ENCODE measurements around the gene ATG10. TPM values are rescaled to one million over a fixed set of nuclear protein-coding genes. Genes with fewer than 3 reads are reported as not detected.
"Not testable (repeated sequence)": the region's sequence is repeated elsewhere in the genome, so short reads cannot be mapped to it uniquely, and the experiment has no call there.

The ATG10 gene
- total RNA-seq, 1 donor from 2014 or later, result 4.3 TPM

DNA sequence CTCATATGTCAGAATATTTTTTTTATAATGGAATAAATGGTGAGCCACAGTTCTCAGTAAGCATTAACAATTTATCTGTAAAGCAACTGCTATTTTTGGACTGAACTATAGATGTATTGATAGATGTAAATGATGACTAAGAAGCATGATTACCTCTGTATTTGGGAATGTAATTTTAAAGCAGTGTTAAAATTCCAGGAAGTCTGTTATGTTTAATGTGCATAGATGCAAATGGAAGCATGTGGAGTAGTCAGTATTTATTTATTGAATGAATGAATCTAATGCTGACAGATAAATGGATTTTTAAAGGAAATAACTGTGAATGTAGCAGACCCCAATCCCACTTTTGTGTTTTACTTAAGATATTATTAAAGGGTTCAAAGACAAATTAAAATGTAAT is 95.0 kb downstream of the ATG10 start:
- DNase-seq (ENCODE audit: low read depth), result no peak
- no peak overlapping the region for H3K4me2 ChIP-seq (ENCODE audit: low read length)
- no peaks in the 10 kb centered on the region for H3K36me3 Mint-ChIP-seq (ENCODE audit: low read depth, unreplicated experiment)
- H3K36me3 ChIP-seq (ENCODE audit: insufficient read depth, low read length), result no peaks in the 10 kb centered on the region
- no peaks in the 10 kb centered on the region for H3K9me3 ChIP-seq (ENCODE audit: insufficient read depth, low read depth, low read length)
- H3K27me3 Mint-ChIP-seq (ENCODE audit: low read depth, unreplicated experiment), result no peaks in the 10 kb centered on the region
- TF ChIP-seq EZH2 (IDR thresholded peaks at IDR 0.05; ENCODE audit: insufficient read depth, low read length), result no peak
- TF ChIP-seq, protein P1, sequence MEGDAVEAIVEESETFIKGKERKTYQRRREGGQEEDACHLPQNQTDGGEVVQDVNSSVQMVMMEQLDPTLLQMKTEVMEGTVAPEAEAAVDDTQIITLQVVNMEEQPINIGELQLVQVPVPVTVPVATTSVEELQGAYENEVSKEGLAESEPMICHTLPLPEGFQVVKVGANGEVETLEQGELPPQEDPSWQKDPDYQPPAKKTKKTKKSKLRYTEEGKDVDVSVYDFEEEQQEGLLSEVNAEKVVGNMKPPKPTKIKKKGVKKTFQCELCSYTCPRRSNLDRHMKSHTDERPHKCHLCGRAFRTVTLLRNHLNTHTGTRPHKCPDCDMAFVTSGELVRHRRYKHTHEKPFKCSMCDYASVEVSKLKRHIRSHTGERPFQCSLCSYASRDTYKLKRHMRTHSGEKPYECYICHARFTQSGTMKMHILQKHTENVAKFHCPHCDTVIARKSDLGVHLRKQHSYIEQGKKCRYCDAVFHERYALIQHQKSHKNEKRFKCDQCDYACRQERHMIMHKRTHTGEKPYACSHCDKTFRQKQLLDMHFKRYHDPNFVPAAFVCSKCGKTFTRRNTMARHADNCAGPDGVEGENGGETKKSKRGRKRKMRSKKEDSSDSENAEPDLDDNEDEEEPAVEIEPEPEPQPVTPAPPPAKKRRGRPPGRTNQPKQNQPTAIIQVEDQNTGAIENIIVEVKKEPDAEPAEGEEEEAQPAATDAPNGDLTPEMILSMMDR (IDR thresholded peaks at IDR 0.05; ENCODE audit: insufficient read depth, low read depth, low read length), result no peak
- FAIRE-seq, result no peak
- no peaks in the 10 kb centered on the region for H3K27me3 ChIP-seq (ENCODE audit: insufficient read depth, low read length)
- H4K20me1 ChIP-seq (ENCODE audit: insufficient read depth, low read length), result no peaks in the 10 kb centered on the region
- no peaks in the 10 kb centered on the region for H3K4me1 Mint-ChIP-seq (ENCODE audit: low read depth, unreplicated experiment)
- H3K79me2 ChIP-seq (ENCODE audit: insufficient read depth, low read length), result no peaks in the 10 kb centered on the region
- H3K27ac ChIP-seq (ENCODE audit: low read depth, low read length), result no peak overlapping the region
- H3K4me1 ChIP-seq (ENCODE audit: insufficient read depth, low read length), result no peaks in the 10 kb centered on the region
- H3K9ac ChIP-seq (ENCODE audit: low read length), result no peak overlapping the region
- no peak overlapping the region for H2AFZ ChIP-seq (ENCODE audit: low read depth, low read length)
- no peaks in the 10 kb centered on the region for H3K9me3 Mint-ChIP-seq (ENCODE audit: unreplicated experiment)
- H3K4me3 ChIP-seq (ENCODE audit: insufficient read depth, low read depth, low read length), result no peak overlapping the region
- no peak overlapping the region for H3K4me3 Mint-ChIP-seq (ENCODE audit: unreplicated experiment)
- H3K27ac Mint-ChIP-seq (ENCODE audit: unreplicated experiment), result no peak overlapping the region

DNA sequence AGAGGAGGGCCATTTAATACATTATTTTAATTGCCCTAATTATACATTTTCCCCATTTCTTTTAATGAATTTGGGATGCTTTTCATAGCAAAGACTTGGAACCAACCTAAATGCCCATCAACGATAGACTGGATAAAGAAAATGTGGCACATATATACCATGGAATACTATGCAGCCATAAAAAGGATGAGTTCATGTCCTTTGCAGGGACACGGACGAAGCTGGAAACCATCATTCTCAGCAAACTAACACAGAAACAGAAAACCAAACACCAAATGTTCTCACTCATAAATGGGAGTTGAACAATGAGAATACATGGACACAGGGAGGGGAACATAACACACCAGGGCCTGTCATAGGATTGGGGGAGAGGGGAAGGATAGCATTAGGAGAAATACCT is 96.2 kb downstream of the ATG10 start:
- not testable (repeated sequence) for H3K36me3 Mint-ChIP-seq (ENCODE audit: low read depth, unreplicated experiment); H3K27ac Mint-ChIP-seq (ENCODE audit: unreplicated experiment); H3K9ac ChIP-seq (ENCODE audit: low read length); H4K20me1 ChIP-seq (ENCODE audit: insufficient read depth, low read length); H3K4me3 ChIP-seq (ENCODE audit: insufficient read depth, low read depth, low read length); H3K9me3 ChIP-seq (ENCODE audit: insufficient read depth, low read depth, low read length); FAIRE-seq; H3K9me3 Mint-ChIP-seq (ENCODE audit: unreplicated experiment); H3K27me3 Mint-ChIP-seq (ENCODE audit: low read depth, unreplicated experiment); H3K27ac ChIP-seq (ENCODE audit: low read depth, low read length); H3K4me1 Mint-ChIP-seq (ENCODE audit: low read depth, unreplicated experiment); H3K4me3 Mint-ChIP-seq (ENCODE audit: unreplicated experiment); H3K4me2 ChIP-seq (ENCODE audit: low read length); H3K79me2 ChIP-seq (ENCODE audit: insufficient read depth, low read length); H3K27me3 ChIP-seq (ENCODE audit: insufficient read depth, low read length); DNase-seq (ENCODE audit: low read depth); H3K4me1 ChIP-seq (ENCODE audit: insufficient read depth, low read length); H3K36me3 ChIP-seq (ENCODE audit: insufficient read depth, low read length); H2AFZ ChIP-seq (ENCODE audit: low read depth, low read length)

DNA sequence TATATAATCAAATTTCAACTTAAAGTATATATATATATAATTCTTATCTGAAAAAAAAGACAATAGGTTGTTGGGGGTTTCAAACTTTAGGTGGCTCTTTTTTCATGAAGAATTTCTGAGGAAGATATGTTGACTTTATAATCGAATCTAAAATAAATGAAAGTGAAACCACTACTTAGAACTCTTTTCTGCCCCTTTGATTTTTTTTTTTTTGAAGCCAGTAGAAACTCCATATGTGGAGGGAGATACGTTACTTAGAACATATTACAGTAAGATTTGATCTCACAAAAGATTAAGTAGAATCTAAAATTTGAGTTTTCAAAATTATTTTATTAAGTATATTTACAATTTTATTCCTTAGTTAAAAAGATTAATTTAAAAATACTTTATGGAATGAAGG is 96.9 kb downstream of the ATG10 start:
- H3K9ac ChIP-seq (ENCODE audit: low read length), result no peak overlapping the region
- no peaks in the 10 kb centered on the region for H3K27me3 ChIP-seq (ENCODE audit: insufficient read depth, low read length)
- H3K4me2 ChIP-seq (ENCODE audit: low read length), result no peak overlapping the region
- no peaks in the 10 kb centered on the region for H3K79me2 ChIP-seq (ENCODE audit: insufficient read depth, low read length)
- Mint-ChIP-seq H3K36me3 (ENCODE audit: low read depth, unreplicated experiment) (no peaks in the 10 kb centered on the region), H3K27me3 (ENCODE audit: low read depth, unreplicated experiment) (no peaks in the 10 kb centered on the region), H3K9me3 (ENCODE audit: unreplicated experiment) (no peaks in the 10 kb centered on the region), H3K27ac (ENCODE audit: unreplicated experiment) (no peak overlapping the region), H3K4me1 (ENCODE audit: low read depth, unreplicated experiment) (peaks cover 5% of the 10 kb centered on the region), H3K4me3 (ENCODE audit: unreplicated experiment) (no peak overlapping the region)
- no peaks in the 10 kb centered on the region for H3K36me3 ChIP-seq (ENCODE audit: insufficient read depth, low read length)
- TF ChIP-seq, protein P1 (IDR thresholded peaks at IDR 0.05; ENCODE audit: insufficient read depth, low read depth, low read length), result no peak
- no peak for TF ChIP-seq EZH2 (IDR thresholded peaks at IDR 0.05; ENCODE audit: insufficient read depth, low read length)
- H3K9me3 ChIP-seq (ENCODE audit: insufficient read depth, low read depth, low read length), result no peaks in the 10 kb centered on the region
- no peak for FAIRE-seq
- H3K27ac ChIP-seq (ENCODE audit: low read depth, low read length), result no peak overlapping the region
- no peak overlapping the region for H2AFZ ChIP-seq (ENCODE audit: low read depth, low read length)
- no peaks in the 10 kb centered on the region for H4K20me1 ChIP-seq (ENCODE audit: insufficient read depth, low read length)
- no peak for DNase-seq (ENCODE audit: low read depth)
- H3K4me1 ChIP-seq (ENCODE audit: insufficient read depth, low read length), result no peaks in the 10 kb centered on the region
- no peak overlapping the region for H3K4me3 ChIP-seq (ENCODE audit: insufficient read depth, low read depth, low read length)

Measured in astrocyte (in vitro differentiated cells and primary cell).